ENCODE measurements around the gene CCDC152.
"Not testable (repeated sequence)": the region's sequence is repeated elsewhere in the genome, so short reads cannot be mapped to it uniquely, and the experiment has no call there.

Gene CCDC152

GRCh38 chr5:42840269-42840668 lies 83.7 kb downstream of the CCDC152 start:
- no peak overlapping the region for H3K4me3 ChIP-seq (ENCODE audit: low read length)
- TF ChIP-seq ZNF274 (IDR thresholded peaks at IDR 0.05; ENCODE audit: low read depth, low read length), result no peak

- no peak for TF ChIP-seq ZNF274 (IDR thresholded peaks at IDR 0.05; ENCODE audit: low read depth, low read length)
These were observed 84.4 kb downstream of the CCDC152 start for GRCh38 chr5:42840842-42841567.

GRCh38 chr5:42842921-42843641 lies 86.5 kb downstream of the CCDC152 start:
- no peak for TF ChIP-seq ZNF274 (IDR thresholded peaks at IDR 0.05; ENCODE audit: low read depth, low read length)
- H3K4me3 ChIP-seq (ENCODE audit: low read length), result no peak overlapping the region

More at GRCh38 chr5:42840842-42841567, 84.4 kb downstream of the CCDC152 start:
- H3K4me3 ChIP-seq (ENCODE audit: low read length), result no peak overlapping the region

GRCh38 chr5:42843675-42844292 lies 87.2 kb downstream of the CCDC152 start:
- no peak overlapping the region for H3K4me3 ChIP-seq (ENCODE audit: low read length)

GRCh38 chr5:42844408-42844807 lies 87.8 kb downstream of the CCDC152 start:
- H3K4me3 ChIP-seq (ENCODE audit: low read length), result not testable (repeated sequence)

More at GRCh38 chr5:42843675-42844292, 87.2 kb downstream of the CCDC152 start:
- TF ChIP-seq ZNF274 (IDR thresholded peaks at IDR 0.05; ENCODE audit: low read depth, low read length), result no peak

- H3K4me3 ChIP-seq (ENCODE audit: low read length), result no peak overlapping the region
- no peak for TF ChIP-seq ZNF274 (IDR thresholded peaks at IDR 0.05; ENCODE audit: low read depth, low read length)
These were observed 91.9 kb downstream of the CCDC152 start for GRCh38 chr5:42848545-42848944.

GRCh38 chr5:42851481-42851880 lies 94.9 kb downstream of the CCDC152 start:
- H3K4me3 ChIP-seq (ENCODE audit: low read length), result no peak overlapping the region
- no peak for TF ChIP-seq ZNF274 (IDR thresholded peaks at IDR 0.05; ENCODE audit: low read depth, low read length)

All from GM08714 (cell line).